TTC549 (cell line): ENCODE data around the gene PLXDC1.
"Not testable (repeated sequence)": the region's sequence is repeated elsewhere in the genome, so short reads cannot be mapped to it uniquely, and the experiment has no call there.

ENCODE experiments used
- FAIRE-seq: peaks from 2 replicates; lab custom pipeline; 2012; peaks lifted over from hg19 to GRCh38; lab: Jason Lieb, UNC

PLXDC1 gene

DNA sequence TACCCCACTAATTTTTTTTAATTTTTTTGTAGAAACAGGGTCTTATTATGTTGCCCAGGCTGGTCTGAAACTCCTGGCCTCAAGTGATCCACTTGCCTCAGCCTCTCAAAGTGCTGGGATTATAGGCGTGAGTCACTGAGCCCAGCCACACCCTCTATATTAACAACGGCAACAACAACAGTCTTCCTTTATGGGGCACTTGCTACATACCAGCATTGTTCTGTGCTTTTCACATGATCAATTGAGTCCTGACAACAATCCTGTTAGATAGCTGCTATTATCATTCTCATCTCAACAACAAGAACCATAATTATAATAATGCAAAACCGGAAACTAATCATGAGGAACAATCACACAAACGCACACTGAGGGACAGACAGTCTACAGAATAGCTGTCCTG lies 27.1 kb upstream of the PLXDC1 start:
- no peak for FAIRE-seq

DNA sequence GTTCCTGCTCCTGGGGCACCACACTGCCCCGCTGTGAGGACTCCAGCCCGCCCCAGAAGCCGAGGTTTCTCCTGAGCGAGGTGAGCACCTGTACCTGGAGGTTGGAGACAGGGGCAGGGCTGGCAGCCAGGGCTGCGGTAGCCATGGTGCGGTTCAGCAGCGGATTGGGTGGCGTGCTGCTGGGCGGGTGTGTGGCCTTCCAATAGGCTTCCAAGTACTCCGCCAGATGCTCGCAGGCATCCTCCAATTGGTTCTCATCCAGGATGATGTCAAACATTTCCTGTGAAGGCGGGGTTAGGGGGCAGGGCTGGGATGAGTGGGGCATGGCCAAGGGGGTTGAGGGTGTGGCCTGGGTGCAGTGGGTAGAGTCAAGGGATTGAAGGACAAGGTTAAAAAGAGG lies 25.8 kb upstream of the PLXDC1 start:
- no peak for FAIRE-seq

DNA sequence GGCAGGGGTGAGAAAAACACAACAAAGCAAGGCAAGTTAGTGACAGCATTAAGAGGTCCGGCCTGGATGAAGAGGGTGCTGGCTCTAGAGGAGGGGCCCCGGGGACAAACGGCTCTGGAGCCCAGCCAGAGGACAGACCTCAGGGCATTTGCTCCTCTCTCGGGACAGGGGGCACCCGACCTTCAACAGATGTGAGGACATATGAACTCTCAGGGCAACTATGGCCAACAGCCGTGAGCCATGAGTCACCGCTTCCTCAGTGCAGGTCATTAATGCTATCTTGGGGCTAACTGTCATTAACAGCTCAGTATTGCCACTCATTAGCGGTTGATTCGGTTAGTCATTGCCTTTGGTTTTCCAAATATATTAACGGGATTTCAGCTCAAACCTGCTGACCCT lies 24.3 kb upstream of the PLXDC1 start:
- FAIRE-seq = no peak

DNA sequence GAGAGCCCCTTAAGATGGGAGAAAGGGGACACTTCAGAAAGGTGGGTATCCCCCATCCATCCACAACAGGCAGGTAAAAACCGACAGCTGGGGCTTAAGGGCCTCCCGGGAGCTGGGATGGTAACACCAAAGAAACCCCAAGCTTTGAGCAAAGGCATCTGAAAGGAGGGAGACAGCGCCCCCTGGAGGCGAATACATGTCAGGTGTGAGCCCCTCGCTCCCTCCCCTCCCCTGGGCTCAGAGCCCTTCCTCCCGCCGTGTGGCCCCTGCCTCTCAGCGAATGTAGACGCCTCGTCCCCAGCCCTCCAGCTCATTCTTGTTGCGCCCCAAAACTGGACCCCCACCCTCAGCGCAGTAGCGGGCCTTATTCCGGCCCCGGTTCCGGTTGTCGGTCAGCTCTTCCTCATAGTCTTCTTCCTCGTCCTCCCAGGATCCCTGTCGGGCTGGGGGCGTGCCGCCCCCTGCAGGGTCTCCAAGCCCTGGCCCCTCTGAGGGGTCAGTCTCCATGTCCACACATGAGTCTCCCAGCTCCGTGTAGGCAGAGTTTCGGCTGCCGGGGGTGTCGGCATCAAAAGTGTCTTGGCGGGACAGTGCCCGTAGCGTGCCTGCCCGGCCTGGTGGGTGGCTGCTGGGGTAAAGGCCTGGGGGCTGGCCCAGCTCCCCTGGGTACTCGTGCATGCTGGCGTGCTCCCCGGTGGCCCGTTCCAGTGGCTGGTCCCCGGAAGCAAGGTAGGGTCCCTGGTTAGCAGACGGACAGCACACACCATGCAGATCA lies 23.7 kb upstream of the PLXDC1 start:
- no peak for FAIRE-seq

DNA sequence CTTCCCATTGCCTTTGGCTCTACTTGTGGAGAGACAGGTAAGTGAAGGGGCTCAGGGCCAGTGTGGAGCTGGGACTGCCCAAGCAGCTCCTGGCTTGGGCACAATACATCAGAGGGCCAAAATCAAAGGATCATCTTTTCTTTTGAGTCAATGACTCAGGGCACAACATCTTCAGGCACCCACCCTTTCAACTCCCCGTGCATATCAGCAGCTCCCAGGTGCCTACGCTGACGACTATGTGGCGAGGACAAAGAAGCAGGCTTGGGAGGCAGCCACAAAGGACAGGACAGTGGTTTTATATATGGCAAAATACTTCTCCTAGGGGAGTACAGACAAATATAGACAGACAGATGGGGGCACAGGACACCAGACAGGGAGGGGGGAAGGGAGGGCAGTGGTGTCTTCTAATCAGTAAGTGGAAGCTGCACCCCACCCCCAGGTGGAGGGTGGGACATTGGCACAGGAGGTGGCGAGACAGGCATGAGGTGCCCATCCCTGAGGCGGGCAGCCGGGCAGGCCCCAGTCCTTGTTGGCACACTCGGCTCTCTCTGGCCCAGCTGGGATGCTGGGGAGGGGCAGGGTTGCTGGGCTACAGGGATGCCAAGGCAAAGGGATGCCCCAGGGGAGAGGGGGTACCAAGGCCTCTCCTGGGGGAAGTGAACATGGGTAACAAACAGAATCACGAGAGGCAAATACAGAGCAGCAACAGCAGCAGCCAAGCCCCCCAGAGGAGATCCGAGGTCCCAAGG lies 22.3 kb upstream of the PLXDC1 start:
- FAIRE-seq = no peak

DNA sequence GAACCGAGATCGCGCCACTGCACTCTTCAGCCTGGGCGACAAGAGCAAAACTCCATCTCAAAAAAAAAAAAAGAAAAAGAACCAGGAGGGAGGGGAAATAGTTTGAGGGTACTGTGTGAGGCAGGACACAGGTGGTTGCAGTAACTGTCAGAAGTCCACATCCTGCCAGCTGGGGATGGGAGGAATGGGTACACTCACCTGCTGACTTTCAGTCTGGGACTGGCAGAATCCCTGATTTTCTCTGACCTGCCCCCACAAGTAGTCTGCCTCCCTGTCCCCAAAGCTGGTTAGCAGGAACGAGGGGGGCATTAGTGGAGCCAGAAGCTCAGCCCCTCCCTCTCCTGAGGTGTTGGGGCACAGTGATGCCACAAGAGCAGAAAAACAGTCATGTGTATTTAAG lies 21.6 kb upstream of the PLXDC1 start:
- no peak for FAIRE-seq

DNA sequence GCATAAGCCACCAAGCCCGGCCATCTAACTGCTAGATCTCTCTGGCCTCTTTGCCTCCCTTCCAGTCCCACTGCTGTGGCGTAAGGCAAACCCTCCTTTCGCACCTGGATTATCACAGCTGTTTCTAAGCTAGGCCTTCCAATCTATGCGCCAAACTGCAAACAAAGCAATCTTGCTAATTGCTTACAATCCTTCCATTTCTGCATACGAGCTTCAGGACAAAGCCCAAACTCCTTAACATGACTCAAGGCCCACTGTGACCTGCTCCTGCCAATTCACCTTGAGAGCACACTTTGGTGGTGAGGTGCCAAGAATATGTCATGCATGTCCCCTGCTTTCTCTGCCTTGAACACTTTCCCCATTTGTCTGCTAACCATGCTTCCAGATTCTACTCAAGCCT lies 20.5 kb upstream of the PLXDC1 start:
- no peak for FAIRE-seq

DNA sequence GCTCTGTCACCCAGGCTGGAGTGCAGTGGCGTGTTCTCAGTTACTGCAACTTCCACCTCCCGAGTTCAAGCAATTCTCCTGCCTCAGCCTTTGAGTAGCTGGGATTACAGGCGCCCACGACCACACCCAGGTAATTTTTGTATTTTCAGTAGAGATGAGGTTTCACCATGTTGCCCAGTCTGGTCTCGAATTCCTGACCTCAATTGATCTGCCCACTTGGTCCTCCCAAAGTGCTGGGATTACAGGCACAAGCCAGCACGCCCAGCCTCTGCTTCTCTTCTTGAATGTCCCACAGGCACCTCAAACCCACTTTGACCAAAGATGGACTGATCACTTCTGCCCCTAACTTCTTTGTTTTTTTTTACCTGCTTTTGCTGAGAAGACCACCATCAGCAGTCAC lies 19.1 kb upstream of the PLXDC1 start:
- FAIRE-seq = no peak

DNA sequence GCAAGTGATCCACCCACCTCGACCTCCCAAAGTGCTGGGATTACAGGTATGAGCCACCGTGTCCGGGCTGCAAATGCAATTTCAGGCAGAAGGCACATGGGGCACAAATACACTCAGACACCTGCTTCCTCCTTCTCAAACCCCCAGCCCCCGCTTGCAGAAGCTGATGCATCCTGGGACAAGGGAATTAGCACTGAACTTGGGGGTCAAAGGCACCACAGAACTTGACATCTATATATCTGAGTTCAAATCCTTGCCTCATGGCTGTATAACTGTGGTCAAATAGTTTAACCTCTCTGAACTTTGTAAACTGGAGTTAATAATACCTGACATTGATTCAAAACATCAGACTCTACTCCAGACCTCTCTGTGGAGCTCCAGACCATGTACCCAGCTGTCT lies 18.7 kb upstream of the PLXDC1 start:
- FAIRE-seq = no peak

DNA sequence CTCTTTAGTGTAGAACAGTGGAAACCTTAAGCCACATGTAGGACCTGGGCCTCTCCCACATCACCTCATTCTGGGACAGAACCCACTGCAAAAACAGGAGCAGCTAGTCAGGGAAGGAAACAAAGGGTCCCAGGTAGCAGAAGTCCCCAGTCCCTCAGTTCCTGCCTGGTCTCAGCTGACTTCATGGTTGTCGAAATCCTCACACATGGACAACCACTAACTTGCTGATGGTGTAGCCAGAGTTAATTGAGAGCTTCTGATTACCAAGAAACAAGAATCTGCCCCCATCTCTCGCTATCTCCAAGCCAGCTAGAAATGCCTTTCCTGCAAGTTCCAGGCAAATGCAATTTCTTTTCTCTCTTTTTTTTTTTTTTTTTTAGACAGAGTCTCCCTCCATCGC lies 18.1 kb upstream of the PLXDC1 start:
- no peak for FAIRE-seq

DNA sequence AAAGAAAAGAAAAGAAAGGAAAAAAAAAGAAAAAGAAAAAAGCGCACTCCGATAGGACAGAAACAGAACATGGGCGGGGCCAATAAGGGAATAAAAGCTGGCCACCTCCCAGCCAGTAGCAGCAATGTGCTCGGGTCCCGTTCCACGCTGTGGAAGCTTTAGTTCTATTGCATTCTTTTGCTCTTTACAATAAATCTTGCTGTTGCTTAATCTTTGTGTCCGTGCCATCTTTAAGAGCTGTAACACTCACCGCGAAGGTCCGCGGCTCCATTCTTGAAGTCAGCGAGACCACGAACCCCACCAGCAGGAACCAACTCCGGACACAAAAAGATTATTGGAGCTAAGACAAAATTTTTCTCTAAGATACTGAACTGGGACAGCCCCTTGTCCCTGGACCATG lies 17.7 kb upstream of the PLXDC1 start:
- FAIRE-seq = no peak

DNA sequence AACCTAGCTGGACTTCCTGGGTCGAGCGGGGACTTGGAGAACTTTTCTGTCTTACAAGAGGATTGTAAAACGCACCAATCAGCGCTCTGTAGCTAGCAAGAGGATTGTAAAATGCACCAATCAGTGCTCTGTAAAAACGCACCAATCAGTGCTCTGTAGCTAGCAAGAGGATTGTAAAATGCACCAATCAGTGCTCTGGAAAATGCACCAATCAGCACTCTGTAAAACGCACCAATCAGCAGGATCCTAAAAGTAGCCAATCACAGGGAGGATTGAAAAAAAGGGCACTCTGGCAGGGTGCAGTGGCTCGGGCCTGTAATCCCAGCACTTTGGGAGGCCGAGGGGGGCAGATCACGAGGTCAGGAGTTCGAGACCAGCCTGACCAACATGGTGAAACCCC lies 17.1 kb upstream of the PLXDC1 start:
- FAIRE-seq = not testable (repeated sequence)

DNA sequence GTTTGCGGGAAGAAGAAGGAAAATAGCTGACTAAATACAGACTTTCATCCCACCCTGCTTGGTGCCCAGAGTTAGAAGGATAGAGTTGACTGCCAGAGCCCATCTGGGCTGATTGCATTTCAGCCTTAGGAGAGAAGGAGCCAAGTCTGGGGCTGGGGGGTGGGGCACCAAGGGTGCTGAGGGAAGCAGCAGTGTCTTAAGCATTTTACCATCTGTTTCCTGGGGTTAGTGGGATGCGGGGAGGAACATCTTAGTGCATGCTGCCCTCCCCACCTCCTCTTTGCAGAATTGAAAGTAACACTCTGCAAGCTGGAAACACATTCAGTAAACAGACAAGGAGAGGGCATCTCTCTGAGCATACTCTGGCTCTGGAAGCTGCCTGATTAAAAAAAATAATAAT lies 16.0 kb upstream of the PLXDC1 start:
- FAIRE-seq = no peak

DNA sequence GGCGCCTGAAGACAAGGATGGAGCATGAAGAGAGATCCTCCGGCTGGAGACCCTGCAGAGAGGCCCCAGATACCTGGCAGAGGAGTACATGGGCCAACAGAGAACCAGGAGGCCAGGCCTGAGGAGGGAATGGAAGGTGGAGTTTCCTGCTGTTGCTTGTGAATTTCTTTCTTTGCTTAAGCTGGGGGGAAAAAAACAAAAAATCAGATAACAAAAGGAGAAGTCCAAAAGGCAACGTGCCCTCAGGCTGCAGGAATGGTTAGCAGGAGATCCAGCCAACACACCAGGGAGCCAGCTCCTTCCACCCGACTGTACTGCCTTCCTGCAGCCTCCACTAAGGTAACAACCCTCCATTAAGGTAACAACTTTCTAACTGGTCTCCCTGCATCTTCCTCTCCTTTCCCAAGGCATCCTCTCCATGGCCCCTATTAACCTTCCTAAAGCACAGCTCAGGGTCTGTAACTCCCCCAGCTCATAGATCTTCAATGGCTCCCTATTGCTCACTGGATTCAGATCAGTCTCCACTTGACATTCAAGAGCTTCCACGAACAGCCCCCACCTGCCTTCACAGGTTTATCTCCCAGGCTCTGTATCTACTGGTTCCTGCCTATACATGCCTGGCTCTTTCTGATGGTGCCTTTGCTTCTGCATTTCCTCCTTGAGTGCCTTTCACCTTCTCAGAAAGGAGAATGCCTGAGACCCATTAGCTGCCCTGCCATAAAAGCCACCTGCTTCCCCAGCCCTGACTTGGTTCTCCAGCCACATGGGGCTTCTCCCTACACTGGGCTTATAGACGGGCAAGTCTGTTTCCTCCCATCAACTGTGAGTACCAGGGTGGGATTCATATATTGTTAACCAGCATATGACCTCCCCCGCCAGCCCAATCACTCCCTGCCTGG lies 15.2 kb upstream of the PLXDC1 start:
- FAIRE-seq = no peak

DNA sequence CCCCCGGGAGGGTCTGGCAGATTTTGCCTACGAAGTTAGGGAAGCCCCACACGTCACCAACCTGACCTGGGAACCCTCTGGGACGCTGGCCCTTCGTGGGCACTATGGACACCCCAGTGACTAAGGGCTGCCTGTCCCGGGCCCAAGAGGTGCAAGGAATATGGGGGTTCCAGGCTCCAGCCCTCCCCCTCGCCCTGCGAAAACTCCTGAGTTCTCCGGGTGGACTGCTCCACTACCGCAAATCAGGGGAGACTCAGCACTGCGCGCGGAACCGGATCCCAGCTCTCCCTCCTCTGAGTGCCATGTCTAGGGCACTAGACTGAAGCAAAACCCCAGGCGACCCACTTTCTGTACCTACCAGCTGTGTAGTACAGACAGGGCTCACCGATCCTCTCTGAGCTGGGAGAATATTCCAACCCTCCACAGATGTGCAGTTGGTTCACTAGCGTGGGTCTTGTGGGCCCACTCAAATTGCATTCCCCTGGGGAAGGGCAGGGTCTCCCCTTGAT lies 14.5 kb upstream of the PLXDC1 start, which contains the start of gene ARL5C:
Gene ARL5C (minus strand): TSS at position 321 of the 509 bp plus-strand sequence. CDS start 401 bp downstream, outside the sequence.
- no peak for FAIRE-seq

DNA sequence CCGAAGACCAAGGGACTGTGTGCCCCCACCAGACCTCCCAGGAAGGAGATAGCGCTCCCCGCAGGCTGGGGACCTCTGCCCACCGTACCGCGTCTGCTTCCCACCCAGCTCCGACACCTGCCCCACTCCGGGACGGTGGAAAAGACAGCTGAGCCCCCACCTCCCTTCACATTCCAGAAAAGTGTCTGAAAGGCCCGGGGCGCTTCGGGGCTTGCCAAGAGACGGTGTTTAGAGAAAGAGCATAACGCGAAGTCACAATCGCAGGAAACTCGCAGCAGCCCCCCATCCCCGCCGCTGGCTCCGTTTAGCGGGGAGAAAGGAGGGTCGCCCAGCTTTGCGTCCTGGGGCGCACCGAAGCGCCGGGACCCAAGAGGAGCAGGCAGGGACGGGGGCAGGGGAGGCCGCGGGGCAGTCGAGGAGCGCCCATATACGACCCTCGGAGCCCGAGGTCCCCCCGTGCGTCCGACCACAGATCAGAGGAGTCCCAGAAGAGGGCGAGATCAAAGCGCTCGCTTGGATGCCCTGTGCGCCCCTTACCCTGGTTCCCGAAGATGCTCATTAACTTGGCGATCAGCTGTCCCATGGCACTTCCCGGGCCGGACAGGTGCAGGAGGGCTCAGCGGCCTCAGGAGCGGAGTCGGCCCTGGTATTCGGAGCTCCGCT lies 13.9 kb upstream of the PLXDC1 start:
- no peak for FAIRE-seq

DNA sequence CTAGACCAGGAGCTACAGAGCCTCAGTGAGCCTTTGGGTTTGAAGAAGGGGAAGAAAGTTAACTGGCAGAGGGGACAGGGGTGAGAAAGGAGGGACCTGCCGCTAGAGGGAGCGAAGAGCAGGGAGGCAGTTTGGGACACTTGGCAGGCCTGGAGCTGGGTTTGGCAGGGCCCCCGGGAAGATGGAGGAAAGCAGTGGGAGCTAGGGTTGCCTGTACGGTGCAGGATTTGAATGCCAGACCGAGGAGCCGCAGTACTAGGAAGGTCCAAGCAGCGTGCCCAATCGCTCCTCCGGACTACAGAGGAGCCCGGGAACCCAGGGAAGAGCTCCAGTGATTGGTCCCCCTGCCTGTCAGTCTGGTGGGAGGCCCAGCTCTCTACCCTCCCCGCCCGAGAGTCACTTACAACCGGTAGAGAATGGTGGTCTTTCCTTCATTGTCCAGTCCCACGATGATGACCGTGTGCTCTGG lies 13.3 kb upstream of the PLXDC1 start:
- FAIRE-seq = no peak

DNA sequence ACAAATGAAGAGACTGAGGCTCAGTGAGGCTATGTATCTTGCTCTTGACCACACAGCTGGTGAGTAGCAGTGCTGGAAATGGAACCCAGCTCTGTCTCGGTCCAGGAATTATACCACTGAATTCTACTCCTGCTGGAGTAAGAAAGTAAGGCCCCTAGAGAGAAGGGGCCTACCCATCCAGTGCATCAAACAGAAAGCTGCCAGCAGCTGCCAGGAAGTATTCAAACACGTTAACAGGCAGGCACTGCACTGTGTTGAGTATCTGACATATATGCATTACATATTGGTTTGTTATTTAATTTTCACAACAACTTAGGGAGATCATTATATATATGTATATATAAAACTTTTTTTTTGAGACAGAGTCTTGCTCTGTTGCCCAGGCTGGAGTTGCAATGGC lies 10.5 kb upstream of the PLXDC1 start:
- no peak for FAIRE-seq

DNA sequence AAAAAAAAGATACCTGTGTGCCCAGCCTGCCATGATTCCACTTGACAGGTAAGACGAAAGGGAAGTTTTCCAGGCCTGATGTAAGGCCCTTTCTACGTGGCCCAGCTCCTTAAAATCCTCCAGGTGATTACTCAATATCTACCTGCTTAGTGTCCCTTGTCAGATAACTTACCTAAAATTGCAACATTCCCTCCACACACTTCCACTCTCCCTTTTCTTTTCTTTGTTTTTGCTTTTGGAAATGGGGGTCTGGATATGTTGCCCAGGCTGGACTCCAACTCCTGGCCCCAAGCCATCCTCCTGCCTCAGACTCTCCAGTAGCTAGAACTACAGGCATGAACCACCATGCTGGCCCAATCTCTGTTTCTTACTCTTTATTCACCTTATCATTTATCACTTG lies 7.2 kb upstream of the PLXDC1 start:
- no peak for FAIRE-seq

DNA sequence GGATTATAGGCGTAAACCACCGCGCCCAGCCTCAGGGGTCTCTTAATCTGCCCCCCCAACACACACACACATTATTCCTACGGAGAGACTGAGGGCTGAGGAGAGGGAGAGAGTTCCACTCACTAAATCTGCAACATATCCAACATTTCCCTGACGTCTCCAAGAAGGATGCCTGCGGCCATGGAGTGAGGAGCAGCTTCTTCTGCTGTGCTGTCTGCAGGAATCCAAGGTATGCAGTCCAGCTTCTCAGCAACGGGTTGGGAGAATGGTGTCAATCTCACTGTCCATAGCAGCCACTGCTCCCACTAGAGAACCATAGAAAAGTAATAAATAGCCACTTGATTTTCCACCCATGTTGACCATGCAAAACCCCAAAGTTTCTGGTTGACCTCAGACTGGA lies 5.1 kb upstream of the PLXDC1 start:
- FAIRE-seq = no peak

DNA sequence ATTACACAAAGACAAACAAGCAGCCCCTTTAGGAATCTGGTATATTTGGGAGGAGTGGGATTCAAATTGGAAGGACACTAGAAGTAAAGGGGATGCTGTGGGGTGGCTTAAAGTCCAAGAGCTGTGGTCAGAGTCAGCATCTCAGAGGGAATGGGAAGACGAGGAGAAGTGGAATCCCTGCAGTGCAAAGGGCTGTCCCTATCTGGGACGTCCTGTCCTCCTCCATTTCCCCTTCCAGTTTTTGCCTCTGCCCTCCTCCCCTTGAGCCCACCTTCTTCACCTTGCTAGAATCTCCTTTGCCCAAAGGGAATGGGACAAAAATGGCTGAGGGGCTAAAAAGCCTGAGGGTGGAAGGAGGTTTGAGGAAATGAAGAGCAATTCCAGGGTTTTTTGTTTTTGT lies 4.2 kb upstream of the PLXDC1 start:
- no peak for FAIRE-seq

DNA sequence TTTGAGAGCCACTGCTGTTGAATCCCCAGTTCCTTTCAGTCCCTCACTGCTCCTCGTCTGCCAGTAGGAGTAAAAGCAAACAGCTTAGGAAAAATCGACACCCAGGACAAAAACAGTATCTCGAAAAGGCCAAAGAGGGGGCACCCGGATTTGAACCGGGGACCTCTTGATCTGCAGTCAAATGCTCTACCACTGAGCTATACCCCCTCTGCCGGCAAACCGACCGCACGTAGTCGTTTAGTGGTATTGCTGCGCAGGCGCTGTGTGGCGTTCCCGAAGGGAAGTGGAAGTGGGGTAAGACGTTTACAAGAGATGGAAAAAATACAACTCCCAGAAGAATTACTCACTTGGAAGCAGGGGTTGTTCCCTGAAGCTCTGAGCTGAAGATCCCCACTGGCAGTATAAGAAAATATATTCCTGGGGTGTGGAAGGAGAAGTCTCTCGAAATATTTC lies 2.2 kb upstream of the PLXDC1 start:
- no peak for FAIRE-seq
